Progenitor cell of endocrine pancreas (in vitro differentiated cells): ENCODE measurements around the gene SOX12. TPM values are rescaled to one million over a fixed set of nuclear protein-coding genes. Genes with fewer than 3 reads are reported as not detected.
"Not testable (repeated sequence)": the region's sequence is repeated elsewhere in the genome, so short reads cannot be mapped to it uniquely, and the experiment has no call there.

Experiments used
- DNase-seq: peaks from one replicate; pipeline ENCODE4 v3.0.0; 2021; ENCODE audit warnings: low spot score; ENCODE audit not compliant: unreplicated experiment
- H3K27ac Mint-ChIP-seq: 2 replicates; pipeline ENCODE4 v1.8.0; 2021; ENCODE audit warnings: mild to moderate bottlenecking, moderate library complexity, mixed read lengths
- H3K27me3 Mint-ChIP-seq: 2 replicates; pipeline ENCODE4 v1.8.0; 2021; ENCODE audit warnings: mixed read lengths
- H3K36me3 Mint-ChIP-seq: 2 replicates; pipeline ENCODE4 v1.8.0; 2022; ENCODE audit warnings: mixed read lengths; ENCODE audit not compliant: insufficient read depth
- H3K4me1 Mint-ChIP-seq: 2 replicates; pipeline ENCODE4 v1.8.0; 2021; ENCODE audit warnings: low read depth, mixed read lengths
- H3K4me3 Mint-ChIP-seq: 2 replicates; pipeline ENCODE4 v1.8.0; 2021; ENCODE audit warnings: low read depth, mild to moderate bottlenecking, moderate library complexity, mixed read lengths
- H3K9me3 Mint-ChIP-seq: 2 replicates; pipeline ENCODE4 v1.8.0; 2021; ENCODE audit warnings: low read depth, mixed read lengths
- total RNA-seq: library from RNA; stranded (reverse); gene quantifications from 2 replicates; pipeline ENCODE4 v1.2.1, GENCODE V29; 2021
- TF ChIP-seq, protein P1 (sequence below): fragments of 200-600 bp; sonication (generic); IDR thresholded peaks from one replicate; pipeline ENCODE4 v1.5.0; 2021; ENCODE audit warnings: antibody characterized with exemption, mild to moderate bottlenecking; ENCODE audit not compliant: unreplicated experiment

Gene SOX12
- total RNA-seq, 1 donor from 2014 or later, result 59.0 TPM

DNA sequence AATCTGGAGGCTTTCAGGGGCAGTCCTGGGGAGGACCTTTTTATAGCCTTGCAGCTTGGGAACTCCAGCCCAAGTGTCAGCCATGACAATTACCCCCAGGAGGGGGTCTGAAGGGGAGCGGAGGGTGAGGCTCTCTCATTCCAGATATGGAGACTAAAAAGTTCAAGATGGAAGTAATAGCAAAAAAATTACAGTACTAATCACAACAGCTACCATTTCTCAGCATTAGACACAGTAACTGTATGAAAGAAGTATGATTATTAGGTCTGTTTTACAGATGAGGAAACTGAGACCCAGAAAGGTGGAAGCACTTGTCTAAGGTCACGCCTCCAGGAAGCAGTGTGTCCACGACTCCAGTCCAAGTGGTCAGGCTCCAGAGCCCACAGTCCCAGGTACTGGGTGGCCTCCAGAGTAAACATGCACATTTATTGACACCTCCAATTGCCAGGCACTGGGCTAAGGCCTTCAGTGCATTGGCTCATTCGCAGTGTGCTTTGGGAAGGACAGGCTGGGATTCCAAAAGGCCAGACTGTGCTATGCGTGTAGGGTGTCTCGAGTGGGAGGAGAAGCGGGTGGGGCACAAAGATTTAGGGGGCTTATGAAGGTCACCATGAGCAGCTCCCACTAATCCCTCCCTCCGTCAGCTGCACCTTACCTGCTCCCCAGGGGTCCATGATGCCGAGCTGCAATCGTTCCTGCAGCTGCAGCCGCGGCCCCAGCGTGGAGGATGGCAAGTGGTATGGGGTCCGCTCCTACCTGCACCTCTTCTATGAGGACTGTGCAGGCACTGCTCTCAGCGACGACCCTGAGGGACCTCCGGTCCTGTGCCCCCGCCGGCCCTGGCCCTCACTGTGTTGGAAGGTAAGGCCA lies 23.9 kb downstream of the SOX12 start:
- H3K4me1 Mint-ChIP-seq, result peaks cover 16% of the 10 kb centered on the region
- no peaks in the 10 kb centered on the region for H3K27me3 Mint-ChIP-seq
- no peak for DNase-seq
- peaks cover 4% of the 10 kb centered on the region for H3K36me3 Mint-ChIP-seq
- H3K27ac Mint-ChIP-seq, result peak overlapping the region; percentile 97
- H3K9me3 Mint-ChIP-seq, result no peaks in the 10 kb centered on the region
- peak overlapping the region; percentile 86 for H3K4me3 Mint-ChIP-seq
- TF ChIP-seq, protein P1, sequence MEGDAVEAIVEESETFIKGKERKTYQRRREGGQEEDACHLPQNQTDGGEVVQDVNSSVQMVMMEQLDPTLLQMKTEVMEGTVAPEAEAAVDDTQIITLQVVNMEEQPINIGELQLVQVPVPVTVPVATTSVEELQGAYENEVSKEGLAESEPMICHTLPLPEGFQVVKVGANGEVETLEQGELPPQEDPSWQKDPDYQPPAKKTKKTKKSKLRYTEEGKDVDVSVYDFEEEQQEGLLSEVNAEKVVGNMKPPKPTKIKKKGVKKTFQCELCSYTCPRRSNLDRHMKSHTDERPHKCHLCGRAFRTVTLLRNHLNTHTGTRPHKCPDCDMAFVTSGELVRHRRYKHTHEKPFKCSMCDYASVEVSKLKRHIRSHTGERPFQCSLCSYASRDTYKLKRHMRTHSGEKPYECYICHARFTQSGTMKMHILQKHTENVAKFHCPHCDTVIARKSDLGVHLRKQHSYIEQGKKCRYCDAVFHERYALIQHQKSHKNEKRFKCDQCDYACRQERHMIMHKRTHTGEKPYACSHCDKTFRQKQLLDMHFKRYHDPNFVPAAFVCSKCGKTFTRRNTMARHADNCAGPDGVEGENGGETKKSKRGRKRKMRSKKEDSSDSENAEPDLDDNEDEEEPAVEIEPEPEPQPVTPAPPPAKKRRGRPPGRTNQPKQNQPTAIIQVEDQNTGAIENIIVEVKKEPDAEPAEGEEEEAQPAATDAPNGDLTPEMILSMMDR, result no peak

DNA sequence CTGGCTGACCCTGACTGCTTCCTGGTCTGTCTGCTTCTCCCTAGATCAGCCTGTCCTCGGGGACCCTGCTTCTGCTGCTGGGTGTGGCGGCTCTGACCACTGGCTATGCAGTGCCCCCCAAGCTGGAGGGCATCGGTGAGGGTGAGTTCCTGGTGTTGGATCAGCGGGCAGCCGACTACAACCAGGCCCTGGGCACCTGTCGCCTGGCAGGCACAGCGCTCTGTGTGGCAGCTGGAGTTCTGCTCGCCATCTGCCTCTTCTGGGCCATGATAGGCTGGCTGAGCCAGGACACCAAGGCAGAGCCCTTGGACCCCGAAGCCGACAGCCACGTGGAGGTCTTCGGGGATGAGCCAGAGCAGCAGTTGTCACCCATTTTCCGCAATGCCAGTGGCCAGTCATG lies 27.8 kb downstream of the SOX12 start:
- DNase-seq, result no peak
- no peaks in the 10 kb centered on the region for H3K9me3 Mint-ChIP-seq

DNA sequence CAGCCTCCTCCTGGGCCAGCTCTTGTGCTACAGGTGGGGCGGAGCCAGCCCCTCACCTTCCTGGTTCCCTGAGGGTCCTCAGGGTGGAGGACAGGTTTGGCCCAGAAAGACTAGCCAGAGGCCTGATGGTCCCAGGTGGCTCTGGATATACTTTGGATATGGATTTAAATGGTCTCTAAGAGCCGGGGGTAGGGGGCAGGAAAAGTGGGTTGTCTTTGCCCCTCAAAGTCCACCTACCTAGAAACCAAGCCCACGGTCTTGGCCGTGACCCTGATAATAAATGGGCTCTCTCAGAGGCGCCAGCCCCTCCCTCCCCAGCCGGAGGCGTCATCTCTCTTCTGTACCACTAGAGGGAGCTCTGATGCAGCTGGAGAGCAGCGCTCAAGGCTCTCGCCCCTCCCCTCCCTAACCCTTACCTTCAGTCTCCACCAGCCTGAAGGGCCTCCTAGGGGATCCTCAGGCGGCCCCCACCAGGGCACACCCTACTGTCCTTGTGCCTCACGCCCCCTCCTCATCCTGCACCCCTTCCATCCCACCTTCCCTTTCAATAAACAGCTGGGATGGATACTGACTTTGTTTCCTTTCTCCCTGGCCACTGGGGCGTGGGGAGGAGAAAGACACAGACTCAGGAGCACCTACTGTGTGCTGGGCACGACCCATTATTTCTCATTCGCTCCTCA lies 29.1 kb downstream of the SOX12 start:
- TF ChIP-seq, protein P1, result peak; percentile 99
- no peak overlapping the region for H3K27ac Mint-ChIP-seq
- no peaks in the 10 kb centered on the region for H3K9me3 Mint-ChIP-seq
- peaks cover 4% of the 10 kb centered on the region for H3K27me3 Mint-ChIP-seq
- no peaks in the 10 kb centered on the region for H3K4me1 Mint-ChIP-seq
- H3K36me3 Mint-ChIP-seq, result peaks cover 2% of the 10 kb centered on the region
- DNase-seq, result peak; percentile 68
- no peak overlapping the region for H3K4me3 Mint-ChIP-seq

More for the DNA sequence above, 27.8 kb downstream of the SOX12 start:
- Mint-ChIP-seq H3K27me3 (no peaks in the 10 kb centered on the region), H3K36me3 (peaks cover 4% of the 10 kb centered on the region), H3K27ac (no peak overlapping the region), H3K4me1 (peaks cover 9% of the 10 kb centered on the region), H3K4me3 (no peak overlapping the region)
- TF ChIP-seq, protein P1, result no peak

DNA sequence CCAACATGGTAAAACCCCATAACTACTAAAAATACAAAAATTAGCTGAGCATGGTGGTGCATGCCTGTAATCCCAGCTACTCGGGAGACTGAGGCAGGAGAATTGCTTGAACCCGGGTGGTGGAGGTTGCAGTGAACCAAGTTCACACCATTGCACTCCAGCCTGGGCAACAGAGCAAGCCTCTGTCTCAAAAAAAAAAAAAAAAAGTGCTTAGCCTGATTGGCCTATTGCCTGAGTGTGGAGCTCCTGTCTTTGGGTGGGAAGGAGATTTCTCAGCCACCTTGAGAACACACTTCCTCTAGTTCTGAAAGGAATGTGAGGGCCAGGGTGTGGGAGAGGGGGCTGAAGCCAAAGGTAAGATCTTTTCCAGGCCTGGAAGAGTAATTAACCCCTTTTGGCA lies 30.8 kb downstream of the SOX12 start:
- H3K4me3 Mint-ChIP-seq, H3K27me3 Mint-ChIP-seq, H3K9me3 Mint-ChIP-seq, DNase-seq, H3K36me3 Mint-ChIP-seq, H3K4me1 Mint-ChIP-seq, H3K27ac Mint-ChIP-seq: not testable (repeated sequence)

DNA sequence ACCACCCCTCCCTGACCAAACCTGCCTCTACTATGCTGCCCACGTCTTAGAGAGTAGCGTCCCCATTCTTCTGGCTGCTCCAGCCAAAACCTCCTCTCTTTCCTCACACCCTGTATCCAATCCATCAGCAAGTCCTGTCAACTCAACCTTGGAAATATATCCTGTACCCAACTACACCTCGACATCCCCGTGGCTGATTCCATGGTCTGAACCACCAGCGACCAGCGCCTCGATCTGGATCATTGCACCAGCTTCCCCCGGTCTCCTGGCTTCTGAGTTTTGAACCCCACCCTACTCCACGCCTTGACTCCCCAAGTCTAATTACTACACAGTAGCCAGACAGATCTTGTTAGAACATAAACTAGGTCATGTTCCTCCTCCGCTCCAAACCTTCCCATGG lies 31.4 kb downstream of the SOX12 start:
- H3K27me3 Mint-ChIP-seq, result peaks cover 5% of the 10 kb centered on the region
- no peaks in the 10 kb centered on the region for H3K9me3 Mint-ChIP-seq
- H3K4me1 Mint-ChIP-seq, result peaks cover 6% of the 10 kb centered on the region
- peak overlapping the region; percentile 4 for H3K27ac Mint-ChIP-seq
- no peak for DNase-seq
- TF ChIP-seq, protein P1, result no peak
- H3K4me3 Mint-ChIP-seq, result no peak overlapping the region
- no peaks in the 10 kb centered on the region for H3K36me3 Mint-ChIP-seq
